Esophagus muscularis mucosa (tissue), 4 donors: ENCODE data around the gene NRAP. TPM values are rescaled to one million over a fixed set of nuclear protein-coding genes. Genes with fewer than 3 reads are reported as not detected.
"Not testable (repeated sequence)": the region's sequence is repeated elsewhere in the genome, so short reads cannot be mapped to it uniquely, and the experiment has no call there.

Experiments
- DNase-seq: peaks from one replicate; pipeline ENCODE4 v3.0.0-alpha.2; 2017; ENCODE audit errors: extremely low spot score
- H3K27ac ChIP-seq, 4 donors: fragments of 200-600 bp; sonication (generic); replicated peaks in 1 of 4; 1 replicate in 3 of 4; 2 replicates in 1 of 4; pipeline ENCODE4 v1.5.1; 2016 to 2019; ENCODE audit warnings: mild to moderate bottlenecking in 1 of 4
- H3K27me3 ChIP-seq, 4 donors: fragments of 200-600 bp; sonication (generic); one replicate each; pipeline versions ENCODE4 v1.5.1 to v1.6.0; 2016 to 2019
- H3K36me3 ChIP-seq, 4 donors: fragments of 200-600 bp; sonication (generic); one replicate each; pipeline ENCODE4 v1.5.1; 2016 to 2019
- H3K4me1 ChIP-seq, 4 donors: fragments of 200-600 bp; sonication (generic); one replicate each; pipeline ENCODE4 v1.5.1; 2016 to 2019
- H3K4me3 ChIP-seq, 4 donors: fragments of 200-600 bp; sonication (generic); 1 replicate in 2 of 4; 2 replicates in 2 of 4; pipeline ENCODE4 v1.5.1; 2016 to 2019; ENCODE audit warnings: mild to moderate bottlenecking in 4 of 4, moderate library complexity in 1 of 4
- H3K9me3 ChIP-seq, 4 donors: fragments of 200-600 bp; sonication (generic); 1 replicate in 3 of 4; 2 replicates in 1 of 4; pipeline ENCODE4 v1.5.1; 2016 to 2019
- CTCF ChIP-seq, 3 experiments: fragments of 200-600 bp in 2 of 3; fragments of 450-650 bp in 1 of 3; sonication (generic) in 2 of 3; IDR thresholded peaks; one replicate each; pipeline ENCODE4 v1.5.1; 2017 to 2019; ENCODE audit warnings: antibody characterized with exemption in 3 of 3, mild to moderate bottlenecking in 2 of 3, moderate library complexity in 1 of 3
- EP300 ChIP-seq: sonication (generic); formaldehyde crosslinking; IDR thresholded peaks from one replicate; pipeline ENCODE4 v1.6.1; 2017; ENCODE audit warnings: antibody characterized with exemption
- POLR2A ChIP-seq: fragments of 450-650 bp; IDR thresholded peaks from one replicate; pipeline ENCODE4 v1.6.1; 2017; ENCODE audit warnings: antibody characterized with exemption, moderate library complexity, mild to moderate bottlenecking, low read depth
- POLR2AphosphoS5 ChIP-seq, 2 donors: sonication (generic); formaldehyde crosslinking; IDR thresholded peaks; one replicate each; pipeline ENCODE4 v1.6.1; 2017; ENCODE audit warnings: antibody characterized with exemption in 2 of 2
- WGBS: methylation state at CpG from one replicate; pipeline ENCODE4 v1.1.5; 2018; 5-methylcytosine and 5-hydroxymethylcytosine counted together
- intact Hi-C: fragments of 100-400 bp; cut with DNase I; formaldehyde crosslinking; loops from one replicate; pipeline ENCODE4 v1.15.1; 2023
- total RNA-seq, 4 donors: library from RNA; depleted of rRNA; stranded (reverse); fragments of >200 nt; gene quantifications; one replicate each; pipeline versions ENCODE4 v1.1.0 to v1.2.1, GENCODE V29; 2016

Gene NRAP
- total RNA-seq, 4 donors from 2014 or later, result not detected

- no peaks in the 10 kb centered on the region for H3K4me1 ChIP-seq
- no peak overlapping the region for H3K4me3 ChIP-seq
- no peaks in the 10 kb centered on the region for H3K9me3 ChIP-seq
- H3K36me3 ChIP-seq, result no peaks in the 10 kb centered on the region
- no peak for DNase-seq
- intact Hi-C loops, result no loop called here
- no peaks in the 10 kb centered on the region for H3K27me3 ChIP-seq
- TF ChIP-seq POLR2A, result no peak
- no peak for TF ChIP-seq CTCF (IDR thresholded peaks at IDR 0.05)
- TF ChIP-seq EP300, result no peak
- TF ChIP-seq POLR2AphosphoS5 (IDR thresholded peaks at IDR 0.05), result no peak
- 85% methylated on average over 4 of the region's 4 CpGs for WGBS
- H3K27ac ChIP-seq, result no peak overlapping the region
Observed at GRCh38 chr10:113665352-113665751, 1.5 kb upstream of the NRAP start.

DNA sequence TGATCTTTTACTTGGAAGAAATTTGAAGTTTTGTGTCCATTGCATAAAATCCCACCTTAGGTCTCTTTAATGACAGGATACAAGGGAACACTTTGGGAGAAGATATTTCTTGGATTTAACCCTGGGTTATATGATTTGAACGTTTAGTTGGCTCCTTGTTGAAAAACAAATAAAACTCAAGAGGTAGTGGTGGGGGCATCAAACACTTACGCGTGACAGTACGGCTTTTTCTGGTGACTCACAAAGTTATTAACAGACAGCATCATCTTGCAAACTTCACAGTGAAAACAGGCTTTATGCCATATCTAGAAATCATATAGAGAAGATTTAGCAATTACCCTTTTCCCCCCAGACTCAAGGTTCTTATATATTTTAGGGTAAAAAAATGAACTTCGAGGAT lies 699 bp downstream of the NRAP start:
- H3K4me1 ChIP-seq, result no peaks in the 10 kb centered on the region
- no peaks in the 10 kb centered on the region for H3K9me3 ChIP-seq
- H3K27ac ChIP-seq, result no peak overlapping the region
- H3K4me3 ChIP-seq, result no peak overlapping the region
- no peaks in the 10 kb centered on the region for H3K36me3 ChIP-seq
- DNase-seq, result no peak
- H3K27me3 ChIP-seq, result no peaks in the 10 kb centered on the region
- WGBS, result 82% methylated on average over 5 of the region's 5 CpGs
- TF ChIP-seq EP300 (no peak), POLR2A (no peak), POLR2AphosphoS5 (IDR thresholded peaks at IDR 0.05) (no peak), CTCF (IDR thresholded peaks at IDR 0.05) (no peak)
- intact Hi-C loops, result no loop called here

GRCh38 chr10:113661332-113661731 lies 2.5 kb downstream of the NRAP start:
- H3K27me3 ChIP-seq, result no peaks in the 10 kb centered on the region
- peaks cover 0 to 15% (median 0%) of the 10 kb centered on the region in 4 donors for H3K36me3 ChIP-seq
- intact Hi-C loops, result no loop called here
- no peak for DNase-seq
- TF ChIP-seq POLR2A, result no peak
- no peak for TF ChIP-seq POLR2AphosphoS5 (IDR thresholded peaks at IDR 0.05)
- no peak for TF ChIP-seq CTCF (IDR thresholded peaks at IDR 0.05)
- H3K9me3 ChIP-seq, result no peaks in the 10 kb centered on the region
- WGBS, result 86% methylated on average over 2 of the region's 2 CpGs
- H3K4me3 ChIP-seq, result no peak overlapping the region
- H3K4me1 ChIP-seq, result peaks cover 0 to 7% (median 0%) of the 10 kb centered on the region in 4 donors
- H3K27ac ChIP-seq, result no peak overlapping the region

DNA sequence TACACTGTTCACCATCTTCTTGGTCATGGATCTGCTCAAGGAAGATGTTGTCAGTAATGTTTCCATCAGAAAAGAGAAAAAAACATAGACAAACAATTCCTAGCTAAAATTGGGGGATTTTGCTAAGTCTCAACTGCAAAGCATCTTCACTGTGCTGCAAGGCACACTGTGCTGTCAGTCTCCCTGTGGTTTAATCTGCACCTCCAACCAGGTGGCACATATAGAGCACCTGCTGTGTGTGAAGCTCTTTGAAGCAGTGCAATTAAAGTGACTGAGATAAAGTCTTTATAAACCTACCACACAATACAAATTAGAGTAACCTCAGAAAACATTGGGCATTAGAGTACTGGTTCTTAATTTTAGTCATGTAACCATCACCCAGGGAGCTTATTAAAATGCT lies 6.3 kb downstream of the NRAP start:
- Histone ChIP-seq H3K36me3 (peaks cover 0 to 49% (median 0%) of the 10 kb centered on the region in 4 donors), H3K4me3 (no peak overlapping the region), H3K27me3 (no peaks in the 10 kb centered on the region), H3K4me1 (peaks cover 0 to 7% (median 0%) of the 10 kb centered on the region in 4 donors), H3K27ac (no peak overlapping the region), H3K9me3 (no peaks in the 10 kb centered on the region)
- no peak for DNase-seq
- intact Hi-C loops, result no loop called here
- TF ChIP-seq EP300 (no peak), POLR2AphosphoS5 (IDR thresholded peaks at IDR 0.05) (no peak), CTCF (IDR thresholded peaks at IDR 0.05) (no peak), POLR2A (no peak)

- Histone ChIP-seq H3K9me3 (no peaks in the 10 kb centered on the region), H3K27me3 (no peaks in the 10 kb centered on the region), H3K4me1 (peaks cover 0 to 7% (median 0%) of the 10 kb centered on the region in 4 donors), H3K4me3 (no peak overlapping the region), H3K27ac (no peak overlapping the region), H3K36me3 (peaks cover 0 to 56% (median 0%) of the 10 kb centered on the region in 4 donors)
- WGBS, result 51% methylated on average over 2 of the region's 2 CpGs
- TF ChIP-seq POLR2AphosphoS5 (IDR thresholded peaks at IDR 0.05) (no peak), EP300 (no peak), POLR2A (no peak), CTCF (IDR thresholded peaks at IDR 0.05) (no peak)
- no peak for DNase-seq
- intact Hi-C loops, result no loop called here
Observed at GRCh38 chr10:113656896-113657295, 6.9 kb downstream of the NRAP start.

GRCh38 chr10:113652456-113652855 lies 11.4 kb downstream of the NRAP start:
- H3K9me3 ChIP-seq, H3K27me3 ChIP-seq, H3K27ac ChIP-seq, DNase-seq, intact Hi-C loops, H3K4me3 ChIP-seq: not testable (repeated sequence)
- Histone ChIP-seq H3K36me3 (peaks cover 0 to 79% (median 0%) of the 10 kb centered on the region in 4 donors), H3K4me1 (peaks cover 0 to 13% (median 8%) of the 10 kb centered on the region in 4 donors)
- WGBS, result 99% methylated on average over 3 of the region's 3 CpGs
